OCI-LY1 (cell line): ENCODE measurements around the gene MFSD11.

Source experiments
- CTCF ChIP-seq: fragments of 200-600 bp; sonication (generic), shearing (Covaris generic); IDR thresholded peaks from 2 replicates; pipeline ENCODE4 v1.5.1; 2017; ENCODE audit warnings: mild to moderate bottlenecking, antibody characterized with exemption, low read length, moderate library complexity, mixed read lengths
- EZH2 ChIP-seq: fragments of 200-600 bp; sonication (generic), shearing (Covaris generic); IDR thresholded peaks from 2 replicates; pipeline ENCODE4 v1.8.0; 2017; ENCODE audit warnings: borderline replicate concordance, mixed run types, mild to moderate bottlenecking, antibody characterized with exemption, low read length, moderate library complexity, mixed read lengths

- TF ChIP-seq CTCF: no peak
- no peak for TF ChIP-seq EZH2
Measured at GRCh38 chr17:76726231-76726775, 11.6 kb upstream of the MFSD11 start, which contains the start of gene JMJD6.
